GM21528 (cell line): ENCODE measurements around the gene INPP4A.
"Not testable (repeated sequence)": the region's sequence is repeated elsewhere in the genome, so short reads cannot be mapped to it uniquely, and the experiment has no call there.

Experiments
- ATAC-seq: cut with Tn5 transposase; IDR thresholded peaks from one replicate; pipeline ENCODE4 v1.9.1; 2021; ENCODE audit warnings: mild to moderate bottlenecking, moderate library complexity; ENCODE audit not compliant: unreplicated experiment, low FRiP score

INPP4A gene

DNA sequence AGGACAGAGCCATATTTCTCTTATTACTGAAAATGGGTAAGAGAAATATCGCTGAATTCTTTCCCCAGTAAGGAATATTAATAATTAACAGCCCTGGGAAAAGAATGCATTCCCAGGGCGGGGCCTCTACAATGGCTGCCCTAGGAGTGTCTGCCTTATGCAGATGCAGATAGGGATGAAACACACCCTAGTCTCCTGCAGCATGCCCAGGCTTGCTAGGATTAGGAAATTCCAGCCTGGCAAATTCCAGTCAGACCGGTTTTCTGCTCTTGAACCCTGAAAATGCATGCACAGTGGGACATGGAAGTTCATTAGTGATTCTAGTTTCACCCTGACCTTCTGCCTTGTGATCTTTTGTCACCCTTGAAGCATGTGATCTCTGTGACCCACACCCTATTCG, 9.0 kb upstream of the INPP4A start:
- not testable (repeated sequence) for ATAC-seq

DNA sequence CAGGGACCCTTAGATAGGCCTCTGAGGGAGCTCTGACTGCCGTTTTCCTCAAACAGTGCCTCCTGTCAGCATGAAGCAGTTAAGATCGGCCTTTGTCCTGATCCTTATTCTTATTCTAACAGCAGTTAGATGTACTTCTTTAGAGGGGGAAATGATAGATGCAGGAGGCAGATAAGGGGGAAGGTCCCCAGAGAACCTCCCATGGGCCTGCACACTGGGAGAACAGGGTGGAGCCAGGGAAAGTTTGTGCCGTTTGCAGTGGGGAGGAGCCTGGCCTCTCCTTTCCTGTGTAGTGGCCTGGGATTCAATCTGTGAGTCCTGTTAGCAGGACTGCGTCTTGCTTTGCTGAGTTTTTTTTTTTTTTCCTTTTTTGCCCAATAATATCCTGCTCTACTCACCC, 7.9 kb upstream of the INPP4A start:
- ATAC-seq: no peak

DNA sequence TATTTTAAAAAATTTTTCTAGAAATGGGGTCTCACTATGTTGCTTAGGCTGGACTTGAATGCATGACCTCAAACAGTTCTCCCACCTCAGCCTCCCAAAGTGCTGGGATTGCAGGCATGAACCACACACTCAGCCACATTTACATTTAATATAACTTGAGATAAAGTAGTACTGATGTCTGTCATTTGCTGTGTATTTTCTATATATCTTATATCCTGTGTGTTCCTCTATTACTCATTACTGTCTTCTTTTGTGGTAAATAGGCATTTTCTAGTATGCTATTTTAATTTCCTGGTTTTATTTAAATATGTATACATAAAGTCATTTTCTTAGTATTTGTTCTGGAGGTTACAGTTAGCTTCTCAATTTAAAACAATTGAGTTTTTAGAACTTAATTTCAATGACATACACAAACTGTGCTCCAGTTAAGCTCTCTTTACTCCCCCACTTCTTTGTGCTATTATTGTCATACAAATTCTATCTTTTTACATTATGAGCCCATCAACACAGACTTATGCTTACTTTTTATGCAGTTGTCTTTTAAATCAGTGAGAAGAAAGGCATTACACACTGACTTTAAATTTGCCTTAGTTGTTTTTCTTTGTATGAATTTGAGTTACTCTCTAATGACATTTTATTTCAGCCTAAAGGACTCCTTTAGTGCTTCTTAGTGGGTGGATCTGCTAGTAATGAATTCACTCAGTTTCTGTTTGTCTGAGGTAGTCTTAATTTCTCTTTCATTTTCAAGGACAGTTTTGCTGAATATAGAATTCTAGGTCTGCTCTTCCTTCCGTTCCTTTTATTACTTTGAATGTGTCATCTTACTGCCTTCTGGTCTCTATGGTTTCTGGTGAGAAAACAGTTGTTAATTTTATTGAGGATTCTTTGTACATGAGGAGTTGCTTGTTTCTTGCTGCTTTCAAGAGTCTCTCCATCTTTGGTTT, 6.2 kb upstream of the INPP4A start:
- ATAC-seq: peak; percentile 86

DNA sequence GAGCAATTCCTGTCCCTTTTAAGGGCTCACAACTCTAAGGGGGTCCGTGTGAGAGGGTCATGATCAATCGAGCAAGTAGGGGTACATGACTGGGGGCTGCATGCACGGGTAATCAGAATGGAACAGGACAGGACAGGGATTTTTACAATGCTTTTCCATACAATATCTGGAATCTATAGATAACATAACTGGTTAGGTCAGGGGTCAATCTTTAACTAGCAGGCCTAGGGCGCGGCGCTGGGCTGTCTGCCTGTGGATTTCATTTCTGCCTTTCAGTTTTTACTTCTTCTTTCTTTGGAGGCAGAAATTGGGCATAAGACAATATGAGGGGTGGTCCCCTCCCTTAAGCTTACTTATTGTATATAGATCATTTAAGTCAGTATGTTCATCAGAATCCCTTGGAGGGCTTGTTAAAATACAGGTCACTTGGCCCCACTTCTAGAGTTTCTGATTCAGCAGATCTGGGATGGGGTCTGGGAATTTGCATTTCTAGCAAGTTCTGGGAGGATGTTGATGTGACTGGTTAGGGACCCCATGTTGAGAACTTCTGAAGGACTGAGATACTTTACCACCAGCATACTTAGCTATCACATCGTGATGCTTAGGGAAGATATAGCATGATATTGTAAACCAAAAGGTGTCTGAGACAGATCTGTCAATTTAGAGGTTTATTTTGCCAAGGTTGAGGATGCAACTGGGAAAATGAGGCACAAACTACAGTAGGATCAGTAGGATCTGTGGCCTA, 2.8 kb upstream of the INPP4A start:
- ATAC-seq: no peak

DNA sequence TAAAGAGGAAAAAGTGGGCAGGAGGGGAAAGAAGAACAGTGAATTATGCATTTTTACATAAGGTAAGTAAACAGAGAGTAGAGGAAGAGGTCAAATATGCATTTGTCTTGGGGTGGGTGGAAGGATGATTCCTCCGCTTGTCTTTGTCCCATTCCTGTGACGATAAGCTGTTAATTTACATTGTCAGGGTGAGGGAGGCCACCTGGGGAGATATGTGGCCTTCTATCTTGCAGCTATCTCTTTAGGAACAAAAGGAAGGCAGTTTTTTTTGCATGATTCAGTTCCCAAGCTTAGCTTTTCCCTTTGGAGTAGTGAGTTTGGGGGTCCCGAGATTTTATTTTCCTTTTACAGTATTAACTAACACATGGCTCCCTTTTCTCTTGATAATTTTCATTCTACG, 2.2 kb upstream of the INPP4A start:
- no peak for ATAC-seq

DNA sequence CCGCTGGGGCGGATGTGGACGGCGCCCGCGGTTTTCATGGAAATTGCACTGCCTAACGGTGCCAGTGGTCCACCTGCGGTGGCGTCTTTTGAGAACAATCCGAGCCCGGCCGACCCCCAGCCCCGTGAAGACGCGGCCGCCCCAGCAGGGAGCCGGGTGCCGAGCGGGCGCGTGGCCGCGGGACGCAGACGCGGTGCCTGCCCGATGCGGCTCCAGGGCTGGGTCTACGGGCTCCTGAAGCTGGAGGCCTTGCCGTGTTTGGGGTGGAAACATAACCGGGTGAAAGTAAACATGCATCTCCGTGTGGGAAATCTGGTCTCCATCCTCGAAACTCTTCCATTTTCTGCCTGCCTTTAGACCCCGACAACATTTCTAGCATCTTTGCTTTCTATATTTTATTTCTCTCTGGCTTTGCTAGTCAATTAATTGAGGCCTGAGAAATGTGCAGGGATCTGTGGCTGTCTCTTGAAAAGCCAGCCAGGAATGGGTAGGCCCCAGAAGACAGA, 572 bp downstream of the INPP4A start:
- ATAC-seq: peak; percentile 36

DNA sequence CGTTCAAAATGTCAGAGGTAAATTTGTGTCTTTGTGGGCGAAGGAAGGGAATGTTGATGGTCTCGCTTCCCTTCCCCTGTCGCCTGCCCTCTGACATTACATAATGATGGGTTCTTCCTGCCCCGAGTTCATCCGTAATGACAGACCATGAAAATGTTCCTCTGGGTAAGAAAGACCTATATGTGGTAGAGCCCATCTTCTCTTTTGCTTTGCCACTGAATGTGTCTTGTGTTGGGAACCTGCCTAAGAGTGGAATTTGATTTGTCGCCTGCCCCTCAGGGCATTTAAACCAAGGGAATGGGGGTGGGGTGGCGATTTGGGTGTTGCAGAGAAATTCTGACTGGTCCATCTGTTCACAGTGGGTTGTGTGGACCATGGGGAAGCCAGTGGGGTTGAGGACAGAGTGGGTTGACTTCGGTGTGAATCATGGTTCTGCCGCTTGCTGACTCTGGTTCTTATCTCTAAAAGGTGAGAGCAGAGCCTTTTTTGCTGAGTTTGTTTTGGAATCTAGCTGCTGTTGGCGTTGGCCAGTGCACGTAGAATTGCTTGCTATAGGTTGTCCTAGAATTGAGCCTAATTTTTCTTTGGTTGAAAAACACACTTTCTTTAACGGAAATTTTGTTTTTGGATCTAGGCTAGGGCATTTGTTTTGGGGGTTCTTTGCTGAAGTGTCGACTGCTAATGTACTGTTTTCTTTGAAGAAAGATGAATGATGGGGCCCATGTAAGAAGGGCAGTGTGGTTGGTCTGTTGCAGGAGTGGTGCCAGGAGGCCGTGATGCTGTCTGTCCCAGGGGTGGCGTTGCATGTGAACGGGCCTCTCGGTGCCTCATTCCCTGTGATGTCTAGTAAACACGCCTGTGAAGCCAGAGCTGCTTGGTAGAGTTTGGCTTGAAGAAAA, 1.3 kb downstream of the INPP4A start:
- no peak for ATAC-seq

DNA sequence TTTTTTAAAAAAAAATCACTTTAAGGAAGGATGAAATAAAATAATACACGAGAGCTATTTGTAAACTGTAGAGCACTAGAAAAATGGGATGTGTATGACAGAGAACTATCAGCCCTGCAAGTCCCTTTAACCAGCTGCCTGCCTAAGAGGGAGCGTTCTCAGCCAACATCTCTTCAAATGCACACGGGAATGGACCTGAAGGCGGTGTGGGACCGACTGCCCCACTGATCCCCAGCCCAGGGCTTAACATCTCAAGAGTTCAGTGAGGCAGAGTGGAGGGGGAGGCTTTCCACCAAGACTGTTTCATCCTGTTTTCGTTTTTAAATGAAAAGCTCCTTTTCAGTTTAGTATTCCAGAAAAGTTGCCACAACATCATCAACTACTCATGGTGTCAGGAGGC, 2.2 kb downstream of the INPP4A start:
- ATAC-seq: no peak

DNA sequence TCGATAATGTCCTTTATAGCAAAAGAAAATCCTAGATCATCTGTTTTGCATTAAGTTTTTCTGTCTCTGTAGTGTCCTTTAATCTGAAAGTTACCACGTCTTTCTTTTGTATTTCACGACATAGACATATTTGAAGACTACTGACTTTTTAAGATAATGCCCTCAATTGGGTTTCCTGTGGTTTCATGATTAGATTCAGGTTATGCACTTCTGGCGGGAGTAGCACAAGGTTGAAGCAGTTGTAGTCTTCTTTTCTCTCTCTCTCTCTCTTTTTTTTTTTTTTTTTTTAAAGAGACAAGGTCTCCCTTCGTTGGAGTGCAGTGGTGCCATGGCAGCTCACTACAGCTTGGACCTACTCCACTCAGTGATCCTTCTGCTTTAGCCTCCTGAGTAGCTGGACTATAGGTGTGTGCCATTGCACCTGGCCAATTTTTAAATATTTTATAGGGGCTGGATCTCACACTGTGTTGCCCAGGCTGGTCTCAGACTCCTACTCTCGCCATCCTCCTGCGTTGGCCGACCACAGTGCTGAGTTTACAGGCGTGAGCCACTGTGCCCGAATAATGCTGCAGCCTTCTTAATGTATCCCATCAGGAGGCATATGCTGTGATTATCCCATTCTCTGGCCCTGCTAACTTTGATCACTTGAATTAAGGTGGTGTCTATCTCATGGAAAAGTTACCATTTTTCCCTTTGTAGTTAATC, 3.9 kb downstream of the INPP4A start:
- ATAC-seq: no peak

DNA sequence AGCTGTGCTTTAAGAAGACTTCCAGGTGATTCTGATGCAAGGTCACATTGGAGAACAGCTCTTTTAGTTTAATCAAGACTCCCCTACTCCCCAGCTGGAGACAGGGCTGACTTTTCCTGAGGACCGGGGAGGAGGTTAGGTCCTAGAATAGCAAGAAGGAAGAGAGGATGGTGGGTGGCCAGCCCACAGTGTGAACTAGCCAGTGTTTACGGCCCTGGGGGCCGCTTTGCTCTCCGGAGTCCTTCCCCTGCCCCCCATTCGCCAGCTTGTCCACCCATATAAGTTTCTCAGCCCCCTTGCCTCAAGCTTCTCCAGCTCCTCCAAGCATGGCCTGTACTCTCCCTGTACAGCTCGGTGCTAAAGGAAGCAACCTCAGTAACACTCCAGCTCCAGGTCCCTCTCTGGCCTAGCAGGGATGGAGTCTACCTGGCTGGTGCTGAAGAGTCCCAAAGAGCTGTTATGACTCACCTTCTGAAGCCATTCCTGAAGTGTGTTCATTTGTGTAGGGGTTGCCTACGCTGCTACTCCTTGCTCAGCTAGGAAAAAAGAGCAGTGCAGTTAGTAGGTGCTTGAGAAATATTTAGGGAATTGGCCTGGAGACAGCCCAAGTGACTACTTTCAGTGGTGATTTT, 7.9 kb downstream of the INPP4A start:
- ATAC-seq: no peak

DNA sequence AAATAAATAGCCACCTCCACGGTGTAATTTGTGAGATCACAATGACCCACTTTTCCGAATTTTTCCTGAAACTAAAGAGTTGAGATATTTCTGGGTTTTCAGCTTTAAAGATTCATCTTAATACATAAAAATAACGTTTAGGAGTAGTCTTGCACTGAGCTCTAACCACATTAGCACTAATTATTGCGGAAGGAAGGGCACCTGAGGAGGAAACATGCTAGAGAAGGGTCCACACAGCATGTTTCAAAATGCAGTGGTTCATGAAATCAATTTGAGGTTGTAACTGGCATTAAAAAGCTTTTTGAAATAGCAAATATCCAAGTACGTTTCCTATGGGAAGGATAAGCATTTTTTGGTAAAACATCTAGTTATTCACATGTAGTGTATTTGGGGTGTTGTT, 8.4 kb downstream of the INPP4A start:
- ATAC-seq: no peak

DNA sequence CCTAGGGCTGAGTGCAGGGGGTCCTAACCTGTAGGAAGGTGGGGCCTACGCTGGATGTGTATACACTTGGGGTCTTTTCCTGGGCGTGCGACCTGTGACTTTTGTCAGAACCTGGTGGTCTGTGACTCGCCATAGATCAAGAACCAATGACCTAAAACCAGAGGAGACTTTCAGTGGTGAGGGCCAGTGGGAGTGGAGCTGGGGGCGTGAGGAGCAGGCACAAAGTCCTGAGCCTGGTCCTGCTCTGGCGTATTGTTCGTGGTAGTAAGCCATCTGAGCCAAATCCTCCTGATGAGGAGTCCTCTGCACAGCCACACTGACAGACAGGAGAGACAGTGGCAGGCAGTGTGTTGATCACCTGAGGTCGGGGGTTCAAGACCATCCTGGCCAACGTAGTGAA, 8.9 kb downstream of the INPP4A start:
- no peak for ATAC-seq

DNA sequence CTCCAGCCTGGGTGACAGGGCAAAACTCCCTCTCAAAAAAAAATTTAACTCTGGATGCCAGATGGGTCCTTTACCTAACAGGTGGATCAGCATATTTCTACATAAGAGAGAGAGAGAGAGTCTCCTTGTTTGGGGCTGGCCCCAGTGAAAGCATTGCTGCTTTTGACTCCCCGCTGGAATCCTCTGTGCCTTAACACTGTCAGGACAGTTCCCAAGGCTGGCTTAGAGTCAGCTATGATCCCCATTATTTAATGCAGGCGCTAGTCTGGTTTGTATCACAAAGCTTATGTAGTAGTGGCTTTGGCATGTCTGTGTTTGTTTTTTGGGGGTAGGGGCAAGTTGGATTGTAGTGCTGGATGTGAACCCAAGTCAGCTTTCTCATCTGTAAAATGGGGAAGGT, 9.4 kb downstream of the INPP4A start:
- no peak for ATAC-seq

DNA sequence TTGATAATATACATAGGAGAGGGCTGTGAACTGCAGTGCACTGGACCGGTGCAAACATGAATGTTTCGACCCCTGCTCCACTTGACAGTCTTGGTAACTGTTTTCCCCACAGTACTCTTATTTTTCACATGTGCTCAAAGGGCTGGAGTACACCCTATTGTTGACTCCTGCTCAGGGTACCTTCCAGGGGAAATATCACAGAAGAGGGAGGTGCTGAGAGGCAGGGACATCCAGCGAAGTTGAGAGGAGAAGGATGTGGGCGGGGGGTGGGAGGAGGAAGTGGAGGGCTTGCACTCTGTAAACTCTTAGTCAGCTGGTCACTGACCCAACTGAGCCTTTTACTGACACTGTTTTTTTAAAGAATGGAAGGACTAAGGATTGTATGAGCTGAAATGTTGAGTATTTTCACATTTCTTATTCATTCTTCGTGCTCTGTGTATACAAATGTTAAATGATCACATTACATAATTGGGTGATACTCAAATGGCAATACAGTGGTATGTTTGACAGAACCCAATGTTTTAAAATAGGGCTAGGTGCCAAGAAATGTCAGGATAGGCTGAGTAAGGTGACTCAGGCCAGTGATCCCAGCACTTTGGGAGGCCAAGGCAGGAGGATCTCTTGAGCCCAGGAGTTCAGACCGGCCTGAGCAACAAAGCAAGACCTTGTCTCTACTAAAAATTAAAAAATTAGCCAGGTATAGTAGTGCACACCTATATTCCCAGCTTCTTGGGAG, 10.0 kb downstream of the INPP4A start:
- no peak for ATAC-seq

DNA sequence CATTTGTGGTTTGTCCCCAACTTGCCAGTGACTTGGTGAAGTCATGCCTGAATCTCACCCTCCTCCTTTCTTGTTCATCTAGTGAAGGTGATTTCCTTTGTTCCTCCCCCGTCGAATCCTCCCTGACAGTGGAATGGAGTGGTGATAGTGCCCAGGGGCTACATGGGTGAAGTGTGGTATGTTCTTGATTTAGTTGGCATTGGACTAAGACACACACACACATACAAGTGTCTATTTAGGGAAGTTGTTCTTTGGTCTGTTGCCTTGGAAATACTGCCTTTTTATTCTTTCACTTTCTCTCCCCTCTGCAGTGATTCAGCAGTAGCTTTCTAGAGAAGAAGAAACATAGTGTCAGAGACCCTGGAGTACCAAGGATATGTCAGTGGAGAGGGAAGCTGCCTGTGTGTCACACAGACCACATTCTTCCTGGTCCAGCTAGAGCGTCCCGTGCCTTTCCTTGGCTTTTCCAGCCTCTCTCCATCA, 10.9 kb downstream of the INPP4A start:
- ATAC-seq: no peak

DNA sequence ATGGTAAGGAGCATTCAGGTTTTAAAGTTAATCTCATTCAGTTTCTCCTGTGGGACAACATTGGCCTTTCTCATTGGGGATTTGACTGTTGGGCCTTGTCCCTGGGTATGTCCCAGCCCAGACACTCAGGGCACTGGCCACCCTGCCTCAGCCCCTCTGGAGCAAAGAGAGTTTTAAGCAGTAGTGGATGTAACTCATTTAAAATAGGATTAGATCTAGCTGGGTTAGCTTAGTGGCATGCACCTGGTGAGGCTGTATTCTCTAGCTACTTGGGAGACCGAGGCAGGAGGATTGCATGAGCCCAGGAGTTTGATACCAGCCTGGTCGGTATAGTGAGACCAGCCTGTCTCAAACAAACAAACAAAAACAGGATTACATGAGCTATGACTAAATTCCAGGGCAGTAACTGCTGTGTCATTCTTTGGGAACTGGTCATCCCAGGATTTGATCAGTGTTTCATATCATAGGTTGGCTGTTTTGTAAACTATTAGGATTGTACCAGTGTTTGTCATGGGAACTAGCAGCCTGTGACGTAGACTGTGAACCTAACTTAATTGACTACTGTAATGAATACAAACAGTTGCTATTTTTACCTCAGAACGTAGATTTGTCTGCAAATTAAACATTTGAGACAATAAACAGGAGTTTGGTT, 12.5 kb downstream of the INPP4A start:
- no peak for ATAC-seq

DNA sequence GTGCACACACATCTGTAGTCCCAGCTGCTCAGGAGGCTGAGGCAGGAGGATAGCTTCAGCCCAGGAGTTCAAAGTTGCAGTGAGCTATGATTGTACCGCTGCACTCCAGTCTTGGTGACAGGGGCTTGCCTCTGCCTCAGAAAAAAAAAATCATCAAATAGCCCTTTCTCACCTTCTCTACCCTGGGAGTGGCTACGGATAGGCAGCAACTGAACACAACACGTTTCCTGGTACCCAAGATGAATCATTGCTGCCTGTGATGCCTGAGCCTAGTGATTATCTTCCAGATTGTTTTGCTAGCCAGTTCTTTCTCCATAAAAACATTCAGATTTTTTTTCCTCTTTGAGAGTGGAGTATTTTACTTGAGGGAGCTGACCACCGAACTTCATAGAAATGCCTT, 13.5 kb downstream of the INPP4A start:
- no peak for ATAC-seq

DNA sequence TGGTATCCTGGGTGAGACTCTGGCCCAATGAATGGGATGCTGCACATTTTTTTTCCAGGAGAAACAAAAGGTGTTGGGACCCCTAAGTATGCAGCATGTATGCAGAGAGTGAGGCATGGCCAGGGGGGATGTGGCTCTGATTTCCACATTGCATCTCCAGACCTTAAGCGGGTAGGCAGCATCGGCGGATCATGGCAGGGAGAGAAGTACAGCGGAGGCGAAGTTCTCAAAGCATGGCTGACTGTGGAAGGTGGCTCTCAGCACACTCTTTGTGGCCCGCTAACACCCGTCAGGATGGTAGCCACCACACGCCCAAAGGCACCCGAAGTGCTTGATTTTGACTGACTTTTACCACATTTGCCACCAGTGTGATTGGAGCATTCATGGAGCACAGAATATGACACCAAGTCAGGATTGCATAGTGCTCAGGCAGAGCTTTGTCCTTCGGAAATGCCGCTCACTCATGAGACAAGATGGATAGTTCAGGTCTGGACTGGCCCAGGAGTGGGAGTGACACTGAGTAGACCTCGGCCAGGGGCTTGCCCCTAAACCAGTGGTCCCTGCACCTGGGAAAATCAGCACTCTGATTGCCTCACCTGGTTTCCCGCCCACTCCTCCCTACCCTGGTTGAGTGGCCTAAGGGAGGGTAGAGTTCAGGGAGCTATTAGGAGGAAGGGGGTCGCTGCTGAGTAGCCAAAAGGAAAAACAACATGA, 14.2 kb downstream of the INPP4A start:
- no peak for ATAC-seq
